Esophagus (tissue), 2 donors: ENCODE results near the gene ZNHIT6. TPM values are rescaled to one million over a fixed set of nuclear protein-coding genes. Genes with fewer than 3 reads are reported as not detected.
"Not testable (repeated sequence)": the region's sequence is repeated elsewhere in the genome, so short reads cannot be mapped to it uniquely, and the experiment has no call there.

Source experiments
- H3K27ac ChIP-seq, 2 donors: one replicate each; pipeline ENCODE4 v1.5.1; 2013; ENCODE audit warnings: low read depth in 2 of 2, mild to moderate bottlenecking in 2 of 2, inconsistent platforms in 1 of 2, low read length in 1 of 2, moderate library complexity in 1 of 2
- H3K27me3 ChIP-seq, 2 donors: one replicate each; pipeline ENCODE4 v1.6.1; 2013; ENCODE audit warnings: low read length in 2 of 2, control low read depth in 1 of 2, mild to moderate bottlenecking in 1 of 2; ENCODE audit not compliant: insufficient read depth in 2 of 2, control insufficient read depth in 1 of 2
- H3K36me3 ChIP-seq, 2 donors: one replicate each; pipeline ENCODE4 v1.6.1; 2013; ENCODE audit warnings: low read length in 1 of 2; ENCODE audit not compliant: control insufficient read depth in 2 of 2, insufficient read depth in 2 of 2
- H3K4me1 ChIP-seq, 2 donors: one replicate each; pipeline ENCODE4 v1.6.1; 2013; ENCODE audit warnings: low read length in 1 of 2; ENCODE audit not compliant: control insufficient read depth in 2 of 2, insufficient read depth in 2 of 2
- H3K4me3 ChIP-seq, 2 donors: one replicate each; pipeline ENCODE4 v1.5.1; 2013; ENCODE audit warnings: low read length in 2 of 2, mild to moderate bottlenecking in 2 of 2, low read depth in 1 of 2, moderate library complexity in 1 of 2
- H3K9me3 ChIP-seq, 2 donors: one replicate each; pipeline ENCODE4 v1.6.1; 2013; ENCODE audit warnings: mild to moderate bottlenecking in 2 of 2, low read depth in 1 of 2, low read length in 1 of 2, moderate library complexity in 1 of 2; ENCODE audit not compliant: control insufficient read depth in 2 of 2, insufficient read depth in 1 of 2
- WGBS, 2 donors: extraction: QIAGEN DNeasy Blood & Tissue Kit; methylation state at CpG; one replicate each; pipeline ENCODE4 v1.1.7; 2013; 5-methylcytosine and 5-hydroxymethylcytosine counted together
- polyA plus RNA-seq, 2 donors: library from polyadenylated mRNA; stranded (reverse); fragments of 200-250 nt; gene quantifications; one replicate each; pipeline ENCODE4 v1.2.3, GENCODE V29; 2013
- donor health status: healthy with polysubstance abuse.
- donor health status: Bipolar disorder and iron deficiency.

The ZNHIT6 gene
- 1 to 10 TPM; 9.1 to 9.3 TPM for polyA plus RNA-seq

DNA sequence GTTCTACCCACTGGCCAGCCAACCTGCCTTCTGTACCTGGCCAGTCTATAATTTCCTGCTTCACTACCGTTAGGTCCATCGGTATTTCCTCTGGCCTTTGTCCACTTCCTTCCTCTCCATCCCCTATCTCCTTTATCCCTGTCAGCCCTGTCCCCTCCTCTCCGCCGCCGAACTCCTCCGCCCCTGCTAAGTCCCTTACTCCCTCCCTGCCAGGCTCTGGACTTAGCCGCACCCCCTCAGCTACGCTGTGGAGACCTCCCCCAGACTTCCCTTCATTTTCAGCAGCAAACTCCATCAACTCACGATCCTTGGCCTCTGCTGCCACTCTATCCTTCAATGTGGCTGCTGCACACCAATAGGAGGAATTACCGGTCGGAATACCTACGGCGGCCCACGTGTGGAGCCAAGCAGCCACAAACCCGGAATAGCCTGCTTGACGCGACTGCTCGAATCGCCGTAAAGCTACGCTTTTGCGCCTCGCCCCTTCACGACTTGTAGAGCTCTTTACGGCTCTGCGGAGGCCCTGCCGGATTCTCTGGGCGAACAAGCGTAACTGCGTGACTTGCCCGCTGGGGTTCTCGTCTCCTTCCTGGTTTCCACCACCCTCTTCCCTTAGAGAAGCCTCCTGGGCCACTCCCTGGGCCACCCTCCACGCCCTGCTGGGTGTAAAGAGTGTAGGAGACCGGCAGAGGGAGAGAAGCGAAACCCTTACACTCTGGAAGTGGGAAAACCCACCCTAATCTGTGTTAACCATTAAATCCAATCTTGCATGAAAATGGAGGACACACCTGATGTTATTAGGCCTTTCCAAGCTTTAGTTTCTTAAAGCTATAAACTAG is at the start of gene ZNHIT6:
TSS of gene ZNHIT6 (minus strand) at position 444 of the 839 bp plus-strand sequence. CDS start at position 295, 149 bp downstream.
- no peaks in the 10 kb centered on the region for H3K27me3 ChIP-seq
- H3K27ac ChIP-seq, result peak within 1 kb of the TSS; percentile 77 to 93

GRCh38 chr1:85756864-85757263 is 48.6 kb upstream of the ZNHIT6 start:
- no peaks in the 10 kb centered on the region for H3K36me3 ChIP-seq
- H3K4me1 ChIP-seq, result no peaks in the 10 kb centered on the region
- no peak overlapping the region for H3K4me3 ChIP-seq
- no peaks in the 10 kb centered on the region for H3K27me3 ChIP-seq
- WGBS, 2 donors, result 78 to 87% methylated on average over 5 of the region's 5 CpGs
- no peak overlapping the region for H3K27ac ChIP-seq
- H3K9me3 ChIP-seq, result no peaks in the 10 kb centered on the region

More for the DNA sequence above, at the start of gene ZNHIT6:
- Histone ChIP-seq H3K36me3 (no peaks in the 10 kb centered on the region), H3K9me3 (no peaks in the 10 kb centered on the region), H3K4me1 (no peaks in the 10 kb centered on the region), H3K4me3 (peak within 1 kb of the TSS; percentile 80 to 98)
- 1% methylated on average over 35 of the region's 35 CpGs for WGBS, 2 donors

- no peaks in the 10 kb centered on the region for H3K36me3 ChIP-seq
- no peaks in the 10 kb centered on the region for H3K4me1 ChIP-seq
- no peak overlapping the region for H3K27ac ChIP-seq
- WGBS, 2 donors, result 14 to 41% methylated on average over 1 of the region's 1 CpG
- H3K4me3 ChIP-seq, result no peak overlapping the region
- no peaks in the 10 kb centered on the region for H3K9me3 ChIP-seq
- H3K27me3 ChIP-seq, result no peaks in the 10 kb centered on the region
Observed at GRCh38 chr1:85748120-85748519, 39.9 kb upstream of the ZNHIT6 start.

DNA sequence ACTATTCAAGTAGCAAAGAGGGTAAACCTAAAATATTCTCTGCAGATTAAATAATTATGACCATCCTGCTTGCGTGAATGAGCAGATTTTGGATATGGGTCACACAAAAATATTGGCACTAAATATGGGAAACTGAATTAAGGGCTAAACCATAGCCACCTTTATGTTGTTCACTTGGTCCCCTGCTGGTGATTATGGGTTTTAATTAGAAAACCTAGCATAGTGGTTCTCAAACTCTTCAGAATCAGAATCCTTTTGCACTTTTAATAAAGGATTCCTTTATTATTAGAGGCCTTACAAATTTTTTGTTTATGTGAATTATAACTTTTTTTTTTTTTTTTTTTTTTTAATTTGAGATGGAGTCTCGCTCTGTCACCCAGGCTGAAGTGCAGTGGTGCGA is 38.5 kb upstream of the ZNHIT6 start:
- no peaks in the 10 kb centered on the region for H3K4me1 ChIP-seq
- no peaks in the 10 kb centered on the region for H3K36me3 ChIP-seq
- WGBS, 2 donors, result 92 to 93% methylated on average over 3 of the region's 3 CpGs
- no peaks in the 10 kb centered on the region for H3K9me3 ChIP-seq
- no peak overlapping the region for H3K27ac ChIP-seq
- H3K27me3 ChIP-seq, result no peaks in the 10 kb centered on the region
- H3K4me3 ChIP-seq, result no peak overlapping the region

- H3K4me1 ChIP-seq, result no peaks in the 10 kb centered on the region
- H3K4me3 ChIP-seq, result no peak overlapping the region
- WGBS, 2 donors, result 75 to 84% methylated on average over 3 of the region's 3 CpGs
- no peak overlapping the region for H3K27ac ChIP-seq
- H3K9me3 ChIP-seq, result no peaks in the 10 kb centered on the region
- no peaks in the 10 kb centered on the region for H3K36me3 ChIP-seq
- no peaks in the 10 kb centered on the region for H3K27me3 ChIP-seq
Observed at GRCh38 chr1:85743814-85744213, 35.6 kb upstream of the ZNHIT6 start.

GRCh38 chr1:85734931-85735330 is 26.7 kb upstream of the ZNHIT6 start:
- Histone ChIP-seq H3K36me3 (no peaks in the 10 kb centered on the region), H3K4me3 (no peak overlapping the region), H3K27ac (no peak overlapping the region), H3K9me3 (no peaks in the 10 kb centered on the region), H3K4me1 (no peaks in the 10 kb centered on the region), H3K27me3 (no peaks in the 10 kb centered on the region)
- WGBS, 2 donors, result 66 to 71% methylated on average over 1 of the region's 1 CpG

GRCh38 chr1:85718678-85719340 is 10.6 kb upstream of the ZNHIT6 start:
- Histone ChIP-seq H3K4me1 (no peaks in the 10 kb centered on the region), H3K36me3 (no peaks in the 10 kb centered on the region)

DNA sequence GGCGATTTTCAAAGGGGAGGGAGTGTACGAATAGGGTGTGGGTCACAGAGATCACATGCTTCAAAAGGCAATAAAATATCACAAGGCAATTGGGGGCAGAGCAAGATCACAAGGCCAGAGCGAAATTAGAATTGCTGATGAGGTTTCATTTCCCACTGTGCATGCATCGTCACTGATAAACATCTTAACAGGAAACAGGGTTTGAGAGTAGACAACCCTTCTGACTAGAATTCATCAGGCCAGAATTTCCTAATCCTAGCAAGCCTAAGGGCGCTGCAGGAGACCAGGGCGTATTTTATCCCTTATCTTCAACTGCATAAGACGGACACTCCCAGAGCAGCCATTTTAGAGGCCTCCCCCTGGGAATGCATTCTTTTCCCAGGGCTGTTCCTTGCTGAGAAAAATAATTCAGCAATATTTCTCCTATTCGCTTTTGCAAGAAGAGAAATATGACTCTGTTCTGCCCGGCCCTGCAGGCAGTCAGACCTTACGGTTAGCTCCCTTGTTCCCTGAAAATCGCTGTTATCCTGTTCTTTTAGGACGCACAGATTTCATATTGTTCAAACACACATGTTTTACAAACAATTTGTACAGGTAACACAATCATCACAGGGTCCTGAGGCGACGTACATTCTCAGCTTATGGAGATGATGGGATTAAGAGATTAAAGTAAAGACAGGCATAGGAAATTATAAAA is 6.3 kb upstream of the ZNHIT6 start:
- not testable (repeated sequence) for H3K27me3 ChIP-seq, H3K36me3 ChIP-seq, H3K4me3 ChIP-seq, H3K4me1 ChIP-seq, H3K9me3 ChIP-seq, H3K27ac ChIP-seq
- WGBS, 2 donors, result 86 to 87% methylated on average over 14 of the region's 14 CpGs

More at GRCh38 chr1:85718678-85719340, 10.6 kb upstream of the ZNHIT6 start:
- H3K9me3 ChIP-seq, result no peaks in the 10 kb centered on the region
- no peaks in the 10 kb centered on the region for H3K27me3 ChIP-seq
- H3K4me3 ChIP-seq, result no peak overlapping the region
- no peak overlapping the region for H3K27ac ChIP-seq
- WGBS, 2 donors, result 88 to 92% methylated on average over 7 of the region's 7 CpGs

DNA sequence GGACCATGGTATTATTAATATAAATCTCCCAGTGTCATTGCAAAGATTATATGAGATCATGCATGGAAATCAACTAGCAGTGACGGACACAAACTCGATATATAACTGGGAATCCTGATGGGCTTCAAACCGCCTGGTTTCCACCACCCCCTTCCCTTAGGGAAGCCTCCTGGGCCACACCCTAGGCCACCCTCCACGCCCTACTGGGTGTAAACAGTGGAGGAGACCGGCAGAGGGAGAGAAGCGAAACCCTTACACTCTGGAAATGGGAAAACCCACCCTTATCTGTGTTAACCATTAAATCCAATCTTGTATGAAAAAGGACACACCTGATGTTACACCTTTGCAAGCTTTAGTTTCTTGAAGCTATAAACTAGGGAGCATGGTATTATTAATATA is 595 bp upstream of the ZNHIT6 start:
- no peaks in the 10 kb centered on the region for H3K27me3 ChIP-seq
- H3K4me1 ChIP-seq, result no peaks in the 10 kb centered on the region
- H3K4me3 ChIP-seq, result peak overlapping the region in 1 of 2 donors; percentile 98
- no peaks in the 10 kb centered on the region for H3K36me3 ChIP-seq
- 68 to 82% methylated on average over 6 of the region's 6 CpGs for WGBS, 2 donors
- peak overlapping the region; percentile 61 to 77 for H3K27ac ChIP-seq
- H3K9me3 ChIP-seq, result no peaks in the 10 kb centered on the region
